AG08396 (cell line): ENCODE measurements around the gene GYS2.

ENCODE experiments used
- DNase-seq: peaks from one replicate; pipeline ENCODE4 v3.0.0; 2012; ENCODE audit warnings: low spot score, mixed read lengths

Gene GYS2

DNA sequence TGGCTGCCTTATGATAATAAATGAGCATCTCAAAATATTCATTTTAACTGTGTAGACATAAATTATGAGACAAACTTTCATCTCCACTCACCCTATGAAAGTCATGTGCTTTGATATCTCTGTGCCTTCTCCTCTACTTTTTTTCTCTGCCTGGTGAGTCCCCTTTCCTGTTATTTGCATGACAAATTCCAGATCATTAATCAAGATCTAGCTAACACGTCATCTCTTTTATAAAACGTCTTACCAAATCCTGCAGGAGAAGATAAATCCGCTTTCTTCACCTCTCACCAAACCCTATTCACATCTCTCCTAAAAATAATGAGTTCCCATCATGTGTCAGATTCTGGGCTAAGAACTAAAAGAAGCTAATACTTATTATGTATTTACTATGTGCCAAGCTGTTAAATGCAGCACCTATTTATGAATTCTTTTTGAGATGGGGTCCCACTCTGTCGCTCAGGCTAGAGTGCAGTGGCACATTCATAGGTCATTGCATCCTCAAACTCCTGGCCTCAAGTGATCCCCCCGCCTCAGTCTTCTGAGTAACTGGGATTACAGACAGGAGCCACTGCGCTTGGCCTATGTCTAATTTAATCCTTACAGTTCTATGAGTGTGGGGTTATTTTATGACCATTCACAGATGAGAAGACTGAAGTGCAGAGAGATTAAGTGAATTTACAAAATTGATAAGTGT lies 51.9 kb downstream of the GYS2 start:
- no peak for DNase-seq

DNA sequence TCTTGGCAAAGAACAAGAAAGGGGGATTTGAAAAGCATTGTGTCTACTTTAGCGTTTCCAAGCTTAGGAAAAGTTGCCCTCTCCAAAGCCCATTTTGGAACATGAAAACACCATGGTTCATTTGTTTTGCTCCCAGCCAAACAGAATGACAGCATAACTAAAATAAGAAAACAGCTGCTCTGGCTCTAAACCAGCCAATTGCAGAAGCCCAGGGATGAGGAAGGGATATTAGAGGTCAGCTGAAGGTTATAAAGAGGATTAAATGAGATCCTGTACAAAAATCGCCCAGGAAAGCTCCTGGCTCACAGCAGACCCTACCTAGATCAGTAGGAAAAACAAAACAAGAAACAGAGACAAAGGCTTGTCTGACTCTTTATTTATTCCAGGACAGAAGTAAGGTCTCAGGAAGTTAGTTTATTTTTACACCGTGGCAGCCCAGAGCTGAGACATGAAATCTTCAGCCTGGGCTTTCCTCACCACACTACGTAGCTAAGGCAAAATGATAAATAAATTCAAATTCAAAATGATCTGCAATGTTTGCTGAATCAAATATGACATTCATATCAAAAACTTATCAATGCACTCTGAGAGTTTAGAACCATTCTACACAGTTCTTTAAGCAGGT lies 52.7 kb downstream of the GYS2 start:
- DNase-seq, result no peak

DNA sequence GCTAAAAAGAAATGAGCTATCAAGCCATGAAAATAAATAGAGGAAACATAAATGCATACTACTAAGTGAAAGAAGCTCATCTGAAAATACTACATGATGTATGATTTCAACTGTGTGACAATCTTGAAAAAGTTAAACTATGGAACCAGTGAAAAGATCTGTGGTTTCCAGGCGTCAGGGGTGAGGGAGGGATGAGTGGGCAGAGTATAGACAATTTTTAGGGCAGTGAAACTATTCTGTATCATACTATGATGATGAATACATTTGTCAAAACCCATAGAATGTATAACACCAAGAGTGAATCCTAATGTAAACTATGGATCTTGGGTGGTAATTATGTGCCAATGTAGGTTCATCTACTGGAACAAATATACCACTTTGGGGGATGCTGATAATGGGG lies 57.2 kb downstream of the GYS2 start:
- no peak for DNase-seq

DNA sequence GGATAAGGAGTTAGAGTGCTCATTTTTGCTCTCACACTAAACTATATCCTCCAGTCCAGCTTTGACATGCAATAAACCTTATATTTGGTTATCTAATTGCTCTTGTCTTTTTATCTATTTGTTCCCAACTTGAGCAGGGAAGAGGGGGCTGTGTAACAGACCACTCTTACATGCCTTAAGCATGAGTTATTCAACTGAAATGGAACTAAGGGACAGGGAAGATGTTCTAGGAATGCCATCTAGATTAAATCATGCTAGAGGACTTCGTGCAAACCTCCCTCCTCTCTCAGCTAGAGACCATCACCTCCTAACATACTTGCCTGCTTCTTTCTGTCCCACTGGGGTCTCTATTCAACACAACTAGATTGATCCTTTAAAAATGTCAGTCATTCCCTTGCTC lies 57.9 kb downstream of the GYS2 start:
- no peak for DNase-seq

DNA sequence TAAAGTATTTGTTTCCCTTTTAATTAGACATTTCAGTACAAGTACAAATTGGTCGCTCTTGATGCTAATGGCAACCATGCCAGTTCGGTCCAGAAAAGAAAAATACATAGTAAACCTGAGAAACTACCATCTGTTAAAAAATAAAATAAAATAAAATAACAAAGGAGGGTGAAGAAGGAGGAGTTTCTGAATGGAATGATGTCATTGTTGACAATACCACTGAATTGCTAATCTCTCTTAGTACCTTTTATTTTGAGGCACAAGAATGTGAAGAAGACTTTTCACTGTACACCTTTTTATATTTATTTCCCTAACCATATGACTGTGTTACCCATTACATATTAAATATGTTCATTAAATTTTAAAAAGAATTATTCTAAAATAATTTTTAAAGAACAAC lies 59.1 kb downstream of the GYS2 start:
- DNase-seq, result no peak

DNA sequence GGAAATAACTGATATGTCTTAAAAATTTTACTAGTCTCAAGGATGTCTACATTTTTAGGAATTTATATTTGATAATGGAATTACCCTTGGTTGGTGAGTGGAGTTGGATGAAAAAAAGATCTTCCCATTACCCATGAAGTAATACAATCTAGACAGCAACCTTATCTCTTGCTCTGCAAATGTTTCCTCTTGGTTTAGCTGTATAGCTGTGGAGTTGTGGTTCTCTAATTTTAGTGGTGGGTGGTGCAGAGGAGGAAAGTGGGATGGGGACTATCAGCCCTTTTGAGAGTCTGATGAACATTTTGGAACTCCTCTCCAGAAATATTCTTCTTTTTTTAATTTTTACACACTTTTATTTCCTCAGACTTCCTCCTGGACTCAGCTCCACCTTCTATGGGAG lies 61.5 kb downstream of the GYS2 start:
- DNase-seq, result no peak

DNA sequence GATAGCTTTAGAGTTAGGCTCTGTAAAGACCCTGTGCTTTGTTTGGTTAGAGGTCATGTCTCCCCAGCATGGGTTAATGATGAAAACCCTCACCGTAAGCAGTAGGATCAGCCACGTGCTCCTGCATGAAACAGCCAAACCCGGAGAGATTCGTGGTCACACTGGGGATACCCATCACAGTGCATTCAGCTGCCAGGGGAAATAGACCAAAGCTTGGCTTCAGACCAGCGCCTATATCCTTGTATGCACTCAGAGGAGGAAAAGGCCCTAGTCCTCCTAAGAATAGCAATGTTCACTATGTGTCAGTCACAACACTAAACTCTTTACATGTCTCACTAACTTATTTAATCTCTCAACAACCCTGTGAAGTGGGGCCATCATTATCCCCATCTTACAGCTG lies 62.2 kb downstream of the GYS2 start:
- no peak for DNase-seq

DNA sequence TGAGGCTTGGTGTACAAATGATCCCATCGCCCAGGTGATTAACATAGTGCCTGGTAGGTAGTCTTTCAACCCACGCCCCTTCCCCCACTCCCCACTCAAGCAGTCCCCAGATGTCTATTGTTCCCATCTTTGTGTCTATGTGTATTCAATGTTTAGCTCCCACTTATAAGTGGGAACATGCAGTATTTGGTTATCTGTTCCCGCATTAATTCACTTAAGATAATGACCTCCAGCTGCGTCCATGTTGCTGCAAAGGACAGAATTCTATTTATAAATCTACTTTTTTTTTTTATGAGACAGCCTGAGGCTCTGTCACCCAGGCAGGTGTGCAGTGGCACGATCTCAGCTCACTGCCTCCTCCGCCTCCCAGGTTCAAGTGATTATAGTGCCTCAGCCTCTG lies 62.9 kb downstream of the GYS2 start:
- no peak for DNase-seq

DNA sequence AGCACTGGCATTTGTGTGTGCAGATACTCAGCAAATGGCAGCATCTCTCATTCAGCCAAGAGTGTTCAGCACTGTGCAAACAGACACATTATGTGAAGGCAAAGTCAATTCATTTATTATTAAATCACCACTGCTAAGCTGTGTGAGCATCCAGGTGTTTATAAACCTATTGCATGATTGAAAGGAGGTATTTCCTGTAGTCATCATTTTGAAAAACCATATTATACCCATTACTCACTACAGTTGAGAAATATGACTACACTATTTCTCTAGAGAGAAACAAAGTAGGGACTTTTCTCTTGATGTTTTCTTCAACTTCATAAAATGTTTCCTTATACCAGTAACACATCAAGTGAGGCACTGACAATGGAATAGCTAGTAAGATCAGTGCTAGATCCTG lies 64.8 kb downstream of the GYS2 start:
- no peak for DNase-seq

DNA sequence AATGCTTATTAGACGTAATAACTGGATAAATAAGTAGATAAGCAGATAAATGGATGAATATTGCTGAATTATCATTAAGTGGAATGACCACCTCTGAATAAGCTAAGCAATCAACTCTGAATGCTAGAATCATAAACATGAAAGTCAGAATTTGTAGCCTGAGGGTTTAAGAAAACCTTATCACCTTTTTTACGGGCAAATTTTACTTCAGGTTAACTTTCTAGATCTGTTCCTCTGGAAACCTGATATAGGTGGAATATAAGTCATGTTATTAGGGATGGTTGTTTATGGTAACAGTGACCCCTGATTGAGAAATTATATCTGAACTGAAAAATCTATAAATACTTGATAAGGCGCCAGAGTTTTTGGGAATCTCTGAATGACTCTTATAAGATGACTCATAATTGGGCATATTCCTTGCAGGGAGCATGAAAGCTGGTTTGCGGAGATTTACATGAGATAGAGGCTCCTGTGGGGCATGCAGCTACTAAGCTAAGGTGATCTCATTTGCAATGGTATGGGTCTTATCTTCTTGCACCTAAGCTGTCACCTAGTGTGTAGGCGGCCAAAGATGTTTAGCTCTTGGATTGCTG lies 66.5 kb downstream of the GYS2 start:
- no peak for DNase-seq

DNA sequence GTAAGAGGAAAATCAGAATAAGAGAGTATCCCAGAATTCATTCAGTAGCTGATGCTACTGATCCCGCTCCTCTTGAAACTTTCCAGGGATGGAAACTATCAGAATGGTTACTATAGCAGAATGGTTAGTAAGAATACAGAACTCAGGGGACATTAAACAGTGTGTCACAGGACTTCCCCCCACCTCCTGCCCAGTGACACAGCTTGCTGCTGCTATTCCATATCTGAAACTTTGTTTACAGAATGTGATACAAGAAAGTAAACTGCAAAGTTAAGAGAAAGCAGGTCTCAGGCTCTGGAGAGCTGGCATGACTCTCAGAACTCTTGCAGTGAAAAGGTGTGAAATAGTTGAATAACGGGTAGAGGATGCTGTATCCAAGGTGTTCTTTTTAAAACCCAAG lies 75.2 kb downstream of the GYS2 start:
- DNase-seq, result no peak

DNA sequence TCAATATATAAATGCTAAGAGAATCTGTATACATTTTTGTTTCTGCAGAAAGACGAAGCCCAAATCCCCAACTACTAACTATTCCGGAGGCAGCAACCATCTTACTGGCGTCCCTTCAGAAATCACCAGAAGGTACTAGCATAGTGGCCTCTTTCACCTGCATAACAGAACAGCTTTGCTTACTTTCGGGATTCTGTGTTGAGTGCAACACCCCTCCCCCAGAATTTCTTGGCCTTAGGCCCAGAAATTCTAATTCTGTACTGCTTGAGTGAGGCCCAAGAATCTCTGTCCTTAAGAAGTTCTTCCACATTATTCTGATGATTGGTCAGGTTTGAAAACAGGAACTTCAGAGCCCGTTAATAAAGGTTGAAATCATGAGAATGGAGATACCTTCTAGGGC lies 75.7 kb downstream of the GYS2 start:
- DNase-seq, result no peak

DNA sequence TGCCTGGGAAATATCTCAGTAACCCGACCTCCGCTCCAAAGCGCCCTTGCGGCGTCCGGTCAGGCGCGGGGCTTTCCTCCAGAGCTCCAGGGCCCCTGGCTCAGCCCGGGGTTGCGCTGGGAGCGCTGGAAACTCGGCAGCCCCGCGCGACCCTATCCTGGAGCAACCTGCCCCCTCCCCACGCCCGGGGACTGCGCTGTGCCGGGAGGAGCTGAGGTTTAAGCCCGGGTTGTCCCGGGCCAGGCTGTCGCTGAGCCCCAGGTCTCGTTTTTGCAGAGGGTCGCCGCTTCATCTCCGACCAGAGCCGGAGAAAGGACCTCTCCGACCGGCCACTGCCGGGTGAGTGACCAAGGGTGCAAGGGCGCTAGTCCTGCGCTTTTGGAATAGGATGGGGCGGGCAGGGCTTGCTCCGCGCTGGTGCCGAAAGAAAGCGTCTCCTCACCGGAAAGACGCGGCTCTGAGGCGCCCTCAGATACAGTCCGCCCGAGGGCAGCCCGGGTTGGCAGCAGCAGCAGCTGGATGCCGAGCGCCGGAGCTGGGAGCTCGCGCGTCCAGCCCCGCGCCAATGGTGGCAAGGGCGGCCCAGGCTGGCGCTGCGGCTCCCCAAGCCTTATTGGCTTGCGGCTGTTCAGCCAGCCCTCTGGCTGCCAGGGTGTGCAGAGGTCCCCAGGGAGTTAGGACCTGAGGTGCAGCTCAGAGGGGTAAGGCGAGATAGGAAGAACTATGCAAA lies 77.0 kb downstream of the GYS2 start:
- peak; percentile 62 for DNase-seq

DNA sequence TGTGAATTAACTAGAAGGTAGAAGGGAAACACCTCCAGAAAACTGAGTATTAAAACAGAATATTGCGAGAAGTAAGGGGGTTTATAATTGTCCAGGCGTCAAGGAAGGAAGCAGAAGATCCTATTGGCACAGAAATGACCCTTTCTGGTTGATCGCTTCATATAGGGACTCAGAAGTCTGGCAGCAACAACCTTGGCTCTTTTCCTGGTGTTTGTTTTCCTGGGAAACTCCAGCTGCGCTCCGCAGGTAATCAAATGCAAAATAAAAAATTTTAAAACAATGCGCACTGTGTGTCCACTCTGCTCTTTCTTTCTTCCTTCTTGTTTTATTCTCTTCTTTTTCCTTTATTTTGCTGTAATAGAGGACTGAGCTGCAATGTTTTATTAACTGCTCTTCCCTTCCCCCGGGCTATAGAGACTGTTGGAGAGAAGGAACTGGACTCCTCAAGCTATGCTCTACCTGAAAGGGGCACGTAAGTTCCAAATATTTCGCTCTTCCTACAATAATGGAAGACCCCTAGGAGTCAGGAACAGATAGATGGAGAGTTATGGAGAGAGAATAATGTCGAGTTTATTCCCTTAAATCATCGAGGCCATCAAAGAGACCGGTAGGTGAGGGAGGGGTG lies 77.8 kb downstream of the GYS2 start:
- no peak for DNase-seq

DNA sequence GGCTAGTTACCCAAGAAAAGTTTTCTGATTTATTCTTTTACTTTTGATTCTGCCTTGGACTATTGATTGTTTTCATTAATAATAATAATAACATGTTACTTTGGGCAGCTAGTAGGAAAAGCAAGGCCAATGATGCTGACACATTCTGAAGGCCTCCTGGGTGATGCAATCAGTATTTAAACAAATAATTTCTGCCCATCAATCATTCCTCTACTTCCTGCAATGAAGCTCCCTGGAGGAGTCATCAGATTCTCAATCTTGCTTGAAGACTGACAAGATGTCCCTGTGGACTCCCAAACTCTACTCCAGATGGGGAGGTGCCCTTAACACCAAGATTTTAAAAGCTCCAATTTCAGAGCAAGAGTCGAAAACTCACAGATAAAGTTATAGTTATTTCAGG lies 78.6 kb downstream of the GYS2 start, which contains the start of gene SPX:
SPX (plus strand) TSS at position 244 of the 400 bp plus-strand sequence. CDS start 177 bp downstream, outside the sequence.
- DNase-seq, result peak; percentile 12

DNA sequence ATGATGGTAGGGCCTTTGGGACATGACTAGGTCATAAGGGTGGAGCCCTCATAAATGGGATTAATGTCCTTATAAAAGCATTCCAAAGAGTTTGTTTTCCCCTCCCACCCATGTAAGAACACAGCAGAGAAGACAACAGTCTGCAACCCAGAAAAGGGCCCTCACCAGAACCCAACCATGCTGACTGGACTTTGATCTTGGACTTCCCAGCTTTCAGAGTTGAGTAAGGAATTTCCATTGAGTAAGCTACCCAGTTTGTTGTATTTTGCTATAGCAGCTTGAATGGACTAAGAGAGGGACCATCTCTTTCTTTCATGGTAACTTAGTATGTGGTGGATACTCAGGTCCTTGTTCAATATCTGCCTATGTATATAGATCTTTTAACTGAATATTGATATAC lies 81.5 kb downstream of the GYS2 start:
- DNase-seq, result no peak

DNA sequence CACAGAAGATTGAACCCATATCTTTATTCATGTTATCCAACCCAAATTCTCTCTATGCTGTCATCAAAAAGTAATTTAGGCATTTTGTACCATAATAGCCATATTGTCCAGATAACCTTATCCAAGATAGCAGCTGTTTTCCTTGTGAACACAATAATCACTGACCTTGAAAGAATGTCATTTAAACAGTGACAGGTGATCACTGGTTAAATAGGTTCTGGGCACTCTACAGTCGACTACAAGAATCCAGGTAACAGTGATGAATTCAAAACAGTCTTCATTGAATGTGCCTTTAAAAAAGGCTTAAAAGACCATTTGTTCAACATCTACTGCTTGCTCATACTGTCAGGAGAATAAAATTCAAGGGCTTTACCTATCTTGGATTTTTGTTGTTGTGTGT lies 83.1 kb downstream of the GYS2 start:
- no peak for DNase-seq

DNA sequence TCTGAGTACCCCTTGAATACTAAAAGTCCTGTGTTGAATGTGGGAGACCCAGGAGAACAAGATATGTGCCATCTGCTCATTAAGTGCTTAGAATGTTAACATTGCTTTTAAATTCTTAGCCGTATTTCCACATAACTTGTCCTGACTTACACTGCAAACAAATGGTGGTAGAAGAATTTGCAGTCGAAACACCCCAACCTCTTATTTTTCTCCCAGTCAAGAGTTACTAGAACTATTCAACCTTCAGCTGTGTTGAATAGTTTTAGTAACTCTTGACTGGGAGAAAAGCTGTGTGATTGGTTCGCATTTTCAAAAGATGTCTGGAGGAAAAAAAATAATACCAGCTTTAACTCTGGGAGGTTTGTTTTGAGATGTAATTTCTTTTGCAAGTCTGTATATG lies 86.2 kb downstream of the GYS2 start:
- no peak for DNase-seq

DNA sequence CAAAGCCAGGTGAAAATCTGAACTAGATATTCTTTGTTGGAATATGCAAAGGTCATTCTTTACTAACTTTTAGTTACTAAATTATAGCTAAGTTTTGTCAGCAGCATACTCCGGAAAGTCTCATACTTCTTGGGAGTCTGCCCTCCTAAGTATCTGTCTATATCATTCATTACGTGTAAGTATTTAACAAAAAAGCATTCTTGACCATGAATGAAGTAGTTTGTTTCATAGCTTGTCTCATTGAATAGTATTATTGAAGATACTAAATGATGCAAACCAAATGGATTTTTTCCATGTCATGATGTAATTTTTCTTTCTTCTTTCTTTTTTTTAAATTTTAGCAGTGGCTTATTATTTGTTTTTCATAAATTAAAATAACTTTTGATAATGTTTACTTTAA lies 88.4 kb downstream of the GYS2 start:
- no peak for DNase-seq

DNA sequence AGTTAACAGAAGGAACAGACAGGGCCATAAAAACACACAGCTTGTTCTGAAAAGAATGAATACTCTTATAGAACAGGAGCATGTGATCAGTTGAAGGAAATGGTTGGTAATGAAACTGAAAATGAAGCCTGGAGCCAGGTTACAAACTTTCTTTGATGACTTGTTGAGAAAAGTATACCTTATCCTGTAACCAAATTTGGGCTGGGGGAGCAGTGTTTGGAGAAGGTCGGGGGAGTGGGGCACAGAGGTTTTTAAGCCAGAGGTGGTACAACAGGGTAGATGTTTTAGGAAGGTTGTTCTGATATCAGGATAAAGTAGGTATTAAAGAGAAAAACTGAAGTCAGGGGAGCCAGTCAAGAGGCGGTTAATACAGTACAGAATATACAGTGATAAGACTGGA lies 94.9 kb downstream of the GYS2 start:
- no peak for DNase-seq

DNA sequence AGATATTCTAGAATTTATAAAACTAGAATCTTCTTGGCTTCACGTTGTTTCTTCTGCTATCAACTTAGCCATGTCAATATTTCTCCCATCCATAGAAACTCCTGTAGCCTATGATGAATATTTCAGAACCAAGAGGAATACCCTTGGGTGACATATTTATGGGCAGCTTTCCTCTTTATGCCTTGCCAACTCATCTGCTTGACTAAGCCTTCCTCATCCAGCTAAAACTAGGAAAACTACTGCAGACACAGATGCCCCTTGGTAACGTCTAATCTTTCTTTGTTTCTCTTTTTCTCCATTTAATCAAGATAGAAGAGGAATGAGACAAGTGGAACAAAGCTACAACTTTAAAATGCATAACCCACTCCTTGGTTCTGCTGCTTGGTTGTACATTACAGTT lies 96.8 kb downstream of the GYS2 start:
- DNase-seq, result no peak

DNA sequence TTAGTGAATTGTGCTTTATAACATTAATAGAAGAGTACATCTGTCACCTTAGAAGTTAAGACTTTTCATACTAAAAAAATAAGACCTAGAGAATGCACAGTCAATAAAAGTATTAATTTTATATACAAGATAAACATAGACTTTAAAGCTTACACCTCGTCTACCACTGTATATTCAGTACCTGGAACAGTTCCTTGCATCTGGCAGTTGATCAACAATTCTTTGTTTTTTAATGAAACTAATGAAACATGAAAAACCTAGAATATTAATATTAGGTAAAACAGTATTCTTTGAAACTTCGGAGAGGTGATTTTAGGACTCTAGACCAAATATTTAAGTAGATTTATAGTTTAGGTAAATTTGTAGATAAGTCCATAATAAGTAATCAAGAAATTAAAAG lies 98.8 kb downstream of the GYS2 start:
- no peak for DNase-seq

DNA sequence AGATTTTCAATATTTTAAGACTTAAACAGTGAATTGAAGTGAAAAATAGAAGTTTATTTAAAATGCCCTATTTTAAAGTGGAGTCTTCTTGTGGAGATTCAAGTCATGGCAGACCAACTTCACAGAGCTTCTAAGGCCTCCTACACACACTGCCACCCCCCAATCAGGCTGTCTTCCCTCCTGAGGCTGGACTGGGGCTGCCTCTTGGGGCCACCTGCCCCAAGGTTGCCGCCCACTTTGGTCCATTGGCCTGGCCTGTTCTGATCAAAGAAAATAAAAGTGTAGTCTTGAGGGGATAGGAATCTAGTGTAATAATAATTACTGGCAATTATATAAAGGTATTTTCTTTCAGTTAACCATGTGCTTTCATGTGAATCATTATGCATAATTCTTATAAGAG lies 101.8 kb downstream of the GYS2 start:
- DNase-seq, result no peak
